Mesothelial cell of epicardium (in vitro differentiated cells): ENCODE results near the gene SEMG2. TPM values are rescaled to one million over a fixed set of nuclear protein-coding genes. Genes with fewer than 3 reads are reported as not detected.

ENCODE experiments used
- DNase-seq, 2 experiments: peaks; one replicate each; pipeline ENCODE4 v3.0.0; 2021; ENCODE audit warnings: low spot score in 2 of 2; ENCODE audit not compliant: unreplicated experiment in 2 of 2
- H3K27ac Mint-ChIP-seq: 2 replicates; pipeline ENCODE4 v1.8.0; 2021; ENCODE audit warnings: mixed read lengths
- H3K27me3 Mint-ChIP-seq: 2 replicates; pipeline ENCODE4 v1.8.0; 2021; ENCODE audit warnings: low read depth, mixed read lengths
- H3K36me3 Mint-ChIP-seq: 2 replicates; pipeline ENCODE4 v1.8.0; 2021; ENCODE audit warnings: mixed read lengths
- H3K4me1 Mint-ChIP-seq: 2 replicates; pipeline ENCODE4 v1.8.0; 2021; ENCODE audit warnings: mixed read lengths
- H3K4me3 Mint-ChIP-seq: 2 replicates; pipeline ENCODE4 v1.8.0; 2021; ENCODE audit warnings: mild to moderate bottlenecking, moderate library complexity, mixed read lengths
- H3K9me3 Mint-ChIP-seq: 2 replicates; pipeline ENCODE4 v1.8.0; 2021; ENCODE audit warnings: mixed read lengths
- total RNA-seq: library from RNA; stranded (reverse); gene quantifications from 3 replicates; pipeline ENCODE4 v1.2.1, GENCODE V29; 2021
- TF ChIP-seq, protein P1 (sequence below): fragments of 200-600 bp; sonication (generic); IDR thresholded peaks from one replicate; pipeline ENCODE4 v1.5.0; 2021; ENCODE audit warnings: antibody characterized with exemption; ENCODE audit not compliant: unreplicated experiment

Gene SEMG2
- total RNA-seq, 1 donor from 2014 or later: not detected

DNA sequence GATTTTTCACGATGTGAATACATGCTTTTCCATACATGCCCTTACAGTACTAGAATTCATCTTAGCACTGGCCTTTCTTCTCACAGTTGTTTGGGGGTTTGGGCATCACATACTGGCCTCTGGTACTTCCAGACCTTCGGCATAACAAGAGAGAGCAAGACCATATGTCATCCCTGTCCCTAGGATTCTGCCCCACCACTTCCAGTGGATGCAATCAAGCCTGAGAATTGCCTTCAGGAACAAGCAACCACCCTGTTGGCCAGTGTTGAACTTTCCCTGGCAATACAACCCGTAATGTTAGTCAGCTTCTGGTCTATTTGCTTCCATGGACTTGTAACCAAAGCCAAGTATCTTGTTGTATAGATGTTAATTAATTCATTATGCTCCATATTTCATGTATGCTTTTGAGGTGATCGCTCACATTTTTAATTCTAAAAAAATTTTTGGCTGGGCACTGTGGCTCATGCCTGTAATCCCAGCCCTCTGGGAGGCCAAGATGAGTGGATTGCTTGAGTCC, 48.6 kb downstream of the SEMG2 start:
- Mint-ChIP-seq H3K27ac (no peak overlapping the region), H3K27me3 (peaks cover 46% of the 10 kb centered on the region), H3K4me1 (no peaks in the 10 kb centered on the region), H3K4me3 (no peak overlapping the region), H3K36me3 (no peaks in the 10 kb centered on the region), H3K9me3 (no peaks in the 10 kb centered on the region)
- TF ChIP-seq, protein P1, sequence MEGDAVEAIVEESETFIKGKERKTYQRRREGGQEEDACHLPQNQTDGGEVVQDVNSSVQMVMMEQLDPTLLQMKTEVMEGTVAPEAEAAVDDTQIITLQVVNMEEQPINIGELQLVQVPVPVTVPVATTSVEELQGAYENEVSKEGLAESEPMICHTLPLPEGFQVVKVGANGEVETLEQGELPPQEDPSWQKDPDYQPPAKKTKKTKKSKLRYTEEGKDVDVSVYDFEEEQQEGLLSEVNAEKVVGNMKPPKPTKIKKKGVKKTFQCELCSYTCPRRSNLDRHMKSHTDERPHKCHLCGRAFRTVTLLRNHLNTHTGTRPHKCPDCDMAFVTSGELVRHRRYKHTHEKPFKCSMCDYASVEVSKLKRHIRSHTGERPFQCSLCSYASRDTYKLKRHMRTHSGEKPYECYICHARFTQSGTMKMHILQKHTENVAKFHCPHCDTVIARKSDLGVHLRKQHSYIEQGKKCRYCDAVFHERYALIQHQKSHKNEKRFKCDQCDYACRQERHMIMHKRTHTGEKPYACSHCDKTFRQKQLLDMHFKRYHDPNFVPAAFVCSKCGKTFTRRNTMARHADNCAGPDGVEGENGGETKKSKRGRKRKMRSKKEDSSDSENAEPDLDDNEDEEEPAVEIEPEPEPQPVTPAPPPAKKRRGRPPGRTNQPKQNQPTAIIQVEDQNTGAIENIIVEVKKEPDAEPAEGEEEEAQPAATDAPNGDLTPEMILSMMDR: no peak
- no peak for DNase-seq

Other genes with a start within 250 kb of the SEMG2 start
- 0.09 TPM in 1 of 3 replicates, not detected in the others for gene KCNS1, start 120.2 kb upstream of the SEMG2 start, total RNA-seq
- gene WFDC5, start 106.2 kb upstream of the SEMG2 start, total RNA-seq: not detected in 3 replicates
- not detected in 3 replicates for gene WFDC12, start 96.9 kb upstream of the SEMG2 start, total RNA-seq
- not detected in 3 replicates for gene PI3, start 46.5 kb upstream of the SEMG2 start, total RNA-seq
- not detected in 3 replicates for gene SEMG1, start 14.3 kb upstream of the SEMG2 start, total RNA-seq
- gene SLPI, start 33.2 kb downstream of the SEMG2 start, total RNA-seq: not detected in 3 replicates
- not detected in 3 replicates for gene RBPJL, start 85.5 kb downstream of the SEMG2 start, total RNA-seq
- gene MATN4, start 86.9 kb downstream of the SEMG2 start, total RNA-seq: 0.11 TPM in 1 of 3 replicates, not detected in the others
- 44.3 to 46.7 TPM (median 46.7 TPM) in 3 replicates for gene SDC4, start 127.1 kb downstream of the SEMG2 start, total RNA-seq
- gene SYS1, start 141.8 kb downstream of the SEMG2 start, total RNA-seq: 25.6 to 27.2 TPM (median 26.7 TPM) in 3 replicates
- gene TP53TG5, start 157.0 kb downstream of the SEMG2 start, total RNA-seq: 0.47 to 0.69 TPM in 2 of 3 replicates, not detected in the other
- gene DBNDD2, start 186.9 kb downstream of the SEMG2 start, total RNA-seq: 10.5 to 11.4 TPM (median 11.0 TPM) in 3 replicates
- 63.0 to 71.5 TPM (median 70.8 TPM) in 3 replicates for gene PIGT, start 194.8 kb downstream of the SEMG2 start, total RNA-seq
- 57.8 to 61.9 TPM (median 61.3 TPM) in 3 replicates for gene WFDC2, start 248.4 kb downstream of the SEMG2 start, total RNA-seq